RWPE1 (cell line): ENCODE results near the gene PHLPP2.

Source experiments
- CTCF ChIA-PET: fragments of 350-600 bp; sonication (Branson Sonifier 250); formaldehyde crosslinking; extraction: SDS; loops from one replicate; lab custom pipeline; 2021; lab: Yijun Ruan, JAX
- POLR2A ChIA-PET: fragments of 400-600 bp; formaldehyde crosslinking; extraction: SDS; loops from one replicate; lab custom pipeline; 2020; ENCODE audit warnings: antibody characterized with exemption; ENCODE audit not compliant: low non-redundant PET; lab: Yijun Ruan, JAX
- DNase-seq: peaks from one replicate; pipeline ENCODE4 v3.0.0; 2012; ENCODE audit warnings: low spot score
- H3K27ac ChIP-seq: fragments of 450-650 bp; 2 replicates; pipeline ENCODE4 v1.5.1; 2017
- CTCF ChIP-seq: fragments of 450-650 bp; conservative IDR thresholded peaks from 2 replicates; pipeline ENCODE4 v1.5.1; 2017; ENCODE audit warnings: low read depth, mild to moderate bottlenecking

PHLPP2 gene

GRCh38 chr16:71724320-71724751 lies at the start of gene PHLPP2:
Gene PHLPP2 (minus strand): TSS chr16:71724701. CDS start chr16:71714795, 9,906 bp downstream.
- DNase-seq: no peak
- ChIA-PET CTCF (interaction anchor here (1.0 kb wide), 1 partner anchor 151 kb away, joined by 3 read pairs; no protein-coding TSS in a partner anchor), POLR2A (no interaction called here)
- peak within 1 kb of the TSS; percentile 86 for H3K27ac ChIP-seq
- no peak for TF ChIP-seq CTCF

GRCh38 chr16:71771571-71771970 lies 47.1 kb upstream of the PHLPP2 start:
- CTCF ChIA-PET: interaction anchor here (0.6 kb wide), 1 partner anchor 89 kb away, joined by 3 read pairs; no protein-coding TSS in a partner anchor
- no peak overlapping the region for H3K27ac ChIP-seq
- no peak for TF ChIP-seq CTCF
- POLR2A ChIA-PET: no interaction called here
- DNase-seq: no peak

- H3K27ac ChIP-seq: no peak overlapping the region
- no peak for DNase-seq
- POLR2A ChIA-PET: no interaction called here
- CTCF ChIA-PET: no interaction called here
- TF ChIP-seq CTCF: no peak
Observed at GRCh38 chr16:71769222-71769621, 44.7 kb upstream of the PHLPP2 start.

GRCh38 chr16:71767060-71767900 lies 42.8 kb upstream of the PHLPP2 start:
- CTCF ChIA-PET: no interaction called here
- no peak for TF ChIP-seq CTCF
- H3K27ac ChIP-seq: no peak overlapping the region
- POLR2A ChIA-PET: no interaction called here
- no peak for DNase-seq

- no peak for TF ChIP-seq CTCF
- no peak for DNase-seq
- CTCF ChIA-PET: interaction anchor here (0.5 kb wide), 1 partner anchor 73 kb away, joined by 3 read pairs; no protein-coding TSS in a partner anchor
- POLR2A ChIA-PET: no interaction called here
- H3K27ac ChIP-seq: no peak overlapping the region
Observed at GRCh38 chr16:71762186-71762585, 37.7 kb upstream of the PHLPP2 start.

- ChIA-PET POLR2A (no interaction called here), CTCF (interaction anchor here (0.6 kb wide), 2 partner anchors 24 to 117 kb away, joined by 3 read pairs; no protein-coding TSS in a partner anchor)
- H3K27ac ChIP-seq: no peak overlapping the region
- no peak for TF ChIP-seq CTCF
- DNase-seq: no peak
Observed at GRCh38 chr16:71761097-71761496, 36.6 kb upstream of the PHLPP2 start.
